DOHH2 (cell line): Measurements from ENCODE around the gene NR3C2.

ENCODE experiments used
- EZH2phosphoT487 ChIP-seq: fragments of 200-600 bp; sonication (generic); IDR thresholded peaks from 2 replicates; pipeline ENCODE4 v1.6.1; 2017; ENCODE audit warnings: borderline replicate concordance, mild to moderate bottlenecking, antibody characterized with exemption, low read length, moderate library complexity, mixed read lengths
- TF ChIP-seq, protein P1 (sequence below): fragments of 200-600 bp; sonication (generic); IDR thresholded peaks from one replicate; pipeline ENCODE4 v1.5.1; 2014; ENCODE audit warnings: antibody characterized with exemption, mild to moderate bottlenecking, low read depth, low read length; ENCODE audit not compliant: poor library complexity, severe bottlenecking

- TF ChIP-seq, protein P1, sequence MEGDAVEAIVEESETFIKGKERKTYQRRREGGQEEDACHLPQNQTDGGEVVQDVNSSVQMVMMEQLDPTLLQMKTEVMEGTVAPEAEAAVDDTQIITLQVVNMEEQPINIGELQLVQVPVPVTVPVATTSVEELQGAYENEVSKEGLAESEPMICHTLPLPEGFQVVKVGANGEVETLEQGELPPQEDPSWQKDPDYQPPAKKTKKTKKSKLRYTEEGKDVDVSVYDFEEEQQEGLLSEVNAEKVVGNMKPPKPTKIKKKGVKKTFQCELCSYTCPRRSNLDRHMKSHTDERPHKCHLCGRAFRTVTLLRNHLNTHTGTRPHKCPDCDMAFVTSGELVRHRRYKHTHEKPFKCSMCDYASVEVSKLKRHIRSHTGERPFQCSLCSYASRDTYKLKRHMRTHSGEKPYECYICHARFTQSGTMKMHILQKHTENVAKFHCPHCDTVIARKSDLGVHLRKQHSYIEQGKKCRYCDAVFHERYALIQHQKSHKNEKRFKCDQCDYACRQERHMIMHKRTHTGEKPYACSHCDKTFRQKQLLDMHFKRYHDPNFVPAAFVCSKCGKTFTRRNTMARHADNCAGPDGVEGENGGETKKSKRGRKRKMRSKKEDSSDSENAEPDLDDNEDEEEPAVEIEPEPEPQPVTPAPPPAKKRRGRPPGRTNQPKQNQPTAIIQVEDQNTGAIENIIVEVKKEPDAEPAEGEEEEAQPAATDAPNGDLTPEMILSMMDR: no peak
- TF ChIP-seq EZH2phosphoT487: no peak
Observed at GRCh38 chr4:148412460-148412994, 29.7 kb downstream of the NR3C2 start.
